GM18498 (cell line): Measurements from ENCODE around the gene IL4I1.

ENCODE experiments used
- ATAC-seq: cut with Tn5 transposase; IDR thresholded peaks from one replicate; pipeline ENCODE4 v1.9.1; 2021; ENCODE audit warnings: mild to moderate bottlenecking, moderate library complexity; ENCODE audit not compliant: unreplicated experiment

Gene IL4I1

DNA sequence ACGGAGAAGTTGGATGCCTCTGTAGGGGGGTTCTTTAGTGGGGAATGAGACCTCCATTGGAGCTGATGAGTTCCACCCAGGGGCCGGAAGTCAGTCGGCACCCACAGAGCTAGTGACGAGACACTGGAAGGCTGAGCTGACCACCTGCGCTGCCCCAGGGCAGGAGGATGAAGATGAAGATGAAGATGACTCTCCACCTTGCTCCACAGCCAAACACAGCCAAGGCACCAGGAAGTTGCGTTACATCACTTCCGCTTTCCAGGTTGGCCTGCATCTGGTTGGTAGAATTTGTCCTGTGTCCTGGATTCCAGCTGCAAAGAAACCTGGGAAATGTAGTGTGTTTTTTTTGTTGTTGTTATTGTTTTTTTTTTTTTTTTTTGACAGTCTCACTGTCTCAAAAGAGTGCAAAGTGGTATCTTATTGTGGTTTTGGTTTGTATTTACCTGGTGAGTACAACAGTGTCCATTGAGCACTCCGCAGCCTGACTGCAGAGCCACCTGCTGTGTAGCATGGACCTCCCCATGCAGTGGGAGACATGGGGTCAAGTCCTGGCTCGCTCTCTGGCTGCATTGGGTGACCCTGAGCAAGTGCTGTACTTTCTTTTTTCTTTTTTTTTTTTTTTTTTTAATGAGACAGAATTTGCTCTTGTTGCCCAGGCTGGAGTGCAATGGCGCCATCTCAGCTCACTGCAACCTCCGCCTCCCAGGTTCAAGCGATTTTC, 17.3 kb downstream of the IL4I1 start:
- ATAC-seq = no peak

DNA sequence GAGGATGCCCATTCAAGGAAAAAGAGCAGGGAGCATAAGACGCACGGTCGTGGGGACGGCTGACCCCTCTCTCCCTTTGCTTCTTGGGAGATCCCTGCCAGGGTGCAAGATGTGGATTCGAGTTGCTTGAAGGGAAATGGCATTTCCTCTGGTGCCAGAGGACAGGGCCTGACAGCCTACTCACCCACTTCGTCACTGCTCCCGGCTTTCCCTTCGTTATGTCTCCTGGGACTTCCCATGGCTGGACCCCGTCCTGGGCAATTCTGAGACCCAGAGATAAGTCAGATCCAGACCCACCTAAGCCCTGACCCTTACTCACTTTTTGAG, 18.0 kb downstream of the IL4I1 start:
- no peak for ATAC-seq

DNA sequence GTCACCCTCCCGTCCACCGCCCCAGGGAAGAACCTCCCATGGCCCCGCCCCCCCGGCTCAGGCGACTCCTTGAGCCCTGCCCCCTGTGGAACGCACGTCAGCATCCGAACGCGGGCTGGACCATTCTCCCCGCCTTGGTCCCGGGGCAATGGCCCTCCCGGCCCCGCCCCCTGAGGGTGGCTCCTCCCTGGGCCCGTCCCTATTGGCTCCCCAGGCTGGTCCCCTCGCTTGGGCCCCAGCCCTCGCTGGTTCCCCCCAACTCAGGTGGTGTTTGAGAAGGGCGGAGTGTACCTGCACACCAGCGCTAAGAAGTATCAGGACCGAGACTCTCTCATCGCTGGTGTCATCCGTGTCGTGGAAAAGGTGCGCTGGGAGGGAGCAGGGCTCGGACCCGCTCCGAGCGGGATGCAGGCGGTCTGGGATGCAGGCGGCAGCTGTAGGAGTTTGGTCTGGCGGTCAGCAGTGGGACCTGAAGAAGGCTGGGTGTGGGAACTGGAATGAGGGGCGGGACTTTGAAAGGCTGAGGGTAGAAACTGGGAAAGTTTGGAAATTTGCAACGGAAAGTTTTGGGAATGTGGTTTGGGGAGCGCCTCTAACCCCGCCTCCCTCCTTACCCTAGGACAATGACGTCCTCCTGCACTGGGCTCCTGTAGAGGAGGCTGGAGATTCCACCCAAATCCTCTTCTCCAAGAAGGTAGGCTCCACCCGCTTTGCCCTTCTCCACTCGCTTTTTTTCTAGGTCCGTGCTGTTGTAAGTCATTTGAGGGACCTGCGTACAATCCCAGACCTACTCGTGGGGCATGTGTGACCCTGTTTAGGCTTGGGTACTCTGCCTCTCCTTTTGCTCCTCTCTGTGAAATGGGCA, 18.6 kb downstream of the IL4I1 start:
- ATAC-seq = peak; percentile 50

DNA sequence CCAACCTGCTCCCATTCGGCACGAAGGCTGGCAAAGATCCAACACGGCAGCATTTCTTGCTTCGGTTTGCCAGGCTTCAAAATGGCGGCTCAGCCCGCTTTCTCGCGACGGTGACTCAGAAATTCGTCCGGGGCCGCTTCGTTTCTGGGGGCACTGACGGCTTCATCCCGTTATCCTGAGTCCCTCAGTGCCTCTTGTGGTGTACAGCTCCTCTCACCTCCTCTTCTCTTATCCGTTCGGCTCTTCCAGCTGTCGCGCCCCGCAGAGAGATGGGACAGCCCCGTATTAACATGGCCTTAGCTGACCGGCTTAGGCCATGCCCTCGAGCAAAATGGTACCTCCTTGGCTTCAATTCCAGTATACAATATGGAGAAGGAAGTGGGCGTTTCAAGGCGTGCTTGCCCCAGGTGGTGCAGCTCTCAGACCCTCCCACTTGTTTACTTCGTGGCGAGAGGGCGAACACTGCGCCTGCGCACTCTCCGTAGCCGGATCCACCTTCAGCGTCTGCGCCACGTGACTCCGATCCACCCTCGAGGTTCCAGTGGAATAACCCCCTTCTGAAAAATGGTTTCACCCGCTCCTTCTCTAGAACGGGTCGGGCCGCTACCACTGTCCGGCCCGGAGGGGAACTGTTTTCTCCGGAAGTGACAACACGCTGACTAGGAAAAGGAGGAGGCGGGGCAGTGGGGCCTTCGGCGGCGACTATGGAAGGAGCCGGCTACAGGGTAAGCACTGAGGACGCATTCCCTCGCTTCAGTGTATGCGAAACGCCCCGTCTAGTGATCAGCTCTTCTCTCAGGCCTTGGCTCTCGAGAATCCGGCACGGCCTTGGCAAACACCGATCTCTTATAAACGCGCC, 19.4 kb downstream of the IL4I1 start, which contains the start of the genes AKT1S1 and TBC1D17:
Gene AKT1S1 (minus strand): TSS at position 336 of the 859 bp plus-strand sequence. CDS start 4,060 bp downstream, outside the sequence.
Gene TBC1D17 (plus strand): TSS at position 683 of the 859 bp plus-strand sequence. CDS start 22 bp downstream, at position 705.
- peak; percentile 54 for ATAC-seq

DNA sequence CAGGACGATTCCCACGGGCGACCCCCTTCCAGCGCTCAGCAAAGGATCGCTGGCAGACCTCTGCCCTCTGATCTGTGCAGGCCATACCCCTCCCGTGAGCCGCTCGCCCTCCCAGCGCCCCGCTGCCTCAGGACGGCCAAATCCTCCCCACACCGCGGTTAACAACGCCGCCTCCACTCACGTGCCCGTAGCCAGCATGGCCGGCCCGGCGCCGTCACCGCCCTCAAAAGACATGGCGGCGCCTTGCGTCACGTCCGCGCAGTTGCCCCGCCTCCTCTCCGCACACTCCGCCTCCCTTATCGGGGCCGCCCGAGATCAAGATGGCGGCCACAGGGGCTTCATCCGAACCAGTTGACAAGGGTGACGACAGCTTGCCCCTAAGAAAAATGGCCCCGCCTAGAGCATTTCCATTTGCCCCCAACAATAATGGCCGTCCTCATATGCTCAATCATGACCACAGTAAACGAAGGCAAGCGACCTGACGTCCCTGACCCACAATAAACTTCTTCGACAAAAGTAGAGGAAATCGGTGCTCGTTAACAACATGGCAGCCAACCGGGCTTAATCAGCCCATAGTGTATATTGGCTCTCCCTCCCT, 20.2 kb downstream of the IL4I1 start:
- peak; percentile 46 for ATAC-seq

DNA sequence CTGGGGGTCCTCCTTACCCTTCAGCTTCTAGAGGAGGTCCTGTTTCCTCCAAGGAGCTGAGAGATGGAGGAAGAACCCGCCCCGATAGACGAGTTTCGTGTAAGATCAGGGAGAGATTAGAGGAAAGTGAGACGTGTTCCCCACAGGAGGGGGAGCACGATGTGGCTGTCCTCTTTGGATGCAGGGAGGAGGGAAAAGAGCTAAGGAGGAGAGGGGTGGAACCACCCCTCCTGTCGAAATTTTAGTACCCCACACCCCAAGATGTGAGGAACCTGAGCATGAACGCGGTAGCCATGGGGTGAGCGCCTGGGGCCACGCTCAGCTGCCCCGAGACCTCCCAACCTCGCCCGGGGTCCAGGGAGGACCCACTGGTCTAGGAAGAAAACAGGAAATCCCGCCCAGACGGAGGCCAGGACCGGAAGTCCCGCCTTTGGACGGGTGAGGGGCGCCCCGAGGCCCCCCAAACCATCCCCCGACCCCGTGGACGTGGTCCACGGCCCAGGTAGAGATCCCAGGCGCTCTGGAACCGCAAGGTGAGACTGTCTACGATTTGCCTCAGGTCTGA, 20.7 kb downstream of the IL4I1 start:
- no peak for ATAC-seq

DNA sequence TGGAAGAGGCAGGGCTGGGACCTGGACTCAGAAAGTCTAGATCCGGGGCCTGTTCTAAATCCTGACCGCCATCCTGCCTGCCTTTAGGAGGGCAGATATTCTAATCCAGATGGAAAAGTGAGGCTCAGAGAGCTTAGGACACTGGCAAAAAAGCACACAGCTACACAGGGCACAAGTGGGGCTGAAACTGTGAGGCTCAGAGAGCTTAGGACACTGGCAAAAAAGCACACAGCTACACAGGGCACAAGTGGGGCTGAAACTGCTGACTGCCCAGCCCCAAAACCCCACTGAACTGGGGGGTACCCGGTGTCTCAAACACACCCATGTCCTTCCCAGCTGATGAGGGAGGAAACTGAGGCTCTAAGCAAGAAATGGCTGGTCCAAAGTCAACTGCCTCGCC, 21.5 kb downstream of the IL4I1 start:
- ATAC-seq = no peak

DNA sequence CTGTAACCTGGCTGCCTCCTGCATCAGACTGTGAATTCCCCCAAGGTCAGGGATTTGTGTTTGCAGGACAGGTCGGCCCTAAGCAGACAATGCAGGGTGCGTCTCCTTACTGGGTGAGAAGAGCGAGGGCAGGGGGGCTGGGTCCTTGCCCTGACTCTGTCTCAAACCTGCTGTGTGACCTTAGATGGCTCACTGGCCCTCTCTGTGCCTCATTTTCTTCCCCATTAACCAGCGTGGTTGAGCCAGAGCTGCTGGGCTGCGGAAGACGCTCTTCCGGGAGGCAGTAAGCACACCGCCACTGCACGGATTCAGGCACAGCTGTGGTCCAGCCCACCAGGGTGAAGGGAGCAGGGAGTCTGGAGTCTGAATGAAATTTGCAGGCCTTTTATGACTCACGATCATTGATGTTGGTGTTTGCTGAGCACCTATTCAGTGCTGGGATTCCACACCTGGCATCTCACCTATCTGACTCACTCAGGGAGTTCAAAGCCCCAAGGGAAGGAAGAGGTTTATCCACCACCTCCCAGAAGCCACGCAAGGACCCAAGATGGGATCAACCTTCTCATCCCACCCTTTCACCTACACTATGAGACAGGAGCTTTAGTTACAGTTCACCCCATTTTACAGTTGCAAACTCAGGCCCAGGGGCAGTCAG, 22.1 kb downstream of the IL4I1 start:
- no peak for ATAC-seq

DNA sequence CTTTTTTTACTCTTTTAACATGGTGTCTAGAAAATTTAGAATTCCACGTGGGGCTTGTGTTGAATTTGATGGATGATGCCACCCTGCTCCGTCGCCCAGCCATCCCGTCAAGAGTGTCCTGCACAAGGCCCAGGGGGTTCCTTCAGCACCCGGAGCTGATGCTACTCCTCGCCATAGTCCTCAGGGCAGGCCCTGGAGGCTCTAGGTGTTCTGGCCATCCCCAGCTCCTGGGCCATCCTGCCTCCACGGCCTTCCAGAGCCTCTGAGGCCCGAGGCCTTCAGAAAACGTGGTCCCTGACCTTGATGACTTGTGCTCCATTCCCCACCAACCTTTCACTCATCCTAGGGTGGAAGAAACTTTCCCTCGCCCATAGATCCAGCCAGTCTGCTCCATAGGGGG, 22.9 kb downstream of the IL4I1 start:
- no peak for ATAC-seq

DNA sequence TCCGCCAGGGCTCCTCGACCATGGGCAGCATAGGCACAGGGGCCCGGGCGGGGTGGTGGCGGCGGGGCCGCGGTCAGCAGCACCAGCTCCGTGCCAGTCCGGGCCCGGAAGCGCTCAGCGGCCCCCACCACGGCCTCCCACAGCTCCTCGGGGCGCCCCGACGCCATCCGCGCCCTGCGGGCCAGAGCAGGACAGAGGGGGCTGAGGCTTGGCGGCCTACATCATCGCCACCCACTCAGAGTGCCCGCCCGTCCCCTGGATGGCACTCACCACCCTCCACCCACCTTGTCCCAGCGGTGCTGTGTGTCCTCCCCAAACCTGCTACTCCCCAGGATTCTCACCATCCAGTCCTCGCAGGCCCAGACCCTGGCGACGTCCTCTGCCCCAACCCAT, 23.6 kb downstream of the IL4I1 start:
- no peak for ATAC-seq

DNA sequence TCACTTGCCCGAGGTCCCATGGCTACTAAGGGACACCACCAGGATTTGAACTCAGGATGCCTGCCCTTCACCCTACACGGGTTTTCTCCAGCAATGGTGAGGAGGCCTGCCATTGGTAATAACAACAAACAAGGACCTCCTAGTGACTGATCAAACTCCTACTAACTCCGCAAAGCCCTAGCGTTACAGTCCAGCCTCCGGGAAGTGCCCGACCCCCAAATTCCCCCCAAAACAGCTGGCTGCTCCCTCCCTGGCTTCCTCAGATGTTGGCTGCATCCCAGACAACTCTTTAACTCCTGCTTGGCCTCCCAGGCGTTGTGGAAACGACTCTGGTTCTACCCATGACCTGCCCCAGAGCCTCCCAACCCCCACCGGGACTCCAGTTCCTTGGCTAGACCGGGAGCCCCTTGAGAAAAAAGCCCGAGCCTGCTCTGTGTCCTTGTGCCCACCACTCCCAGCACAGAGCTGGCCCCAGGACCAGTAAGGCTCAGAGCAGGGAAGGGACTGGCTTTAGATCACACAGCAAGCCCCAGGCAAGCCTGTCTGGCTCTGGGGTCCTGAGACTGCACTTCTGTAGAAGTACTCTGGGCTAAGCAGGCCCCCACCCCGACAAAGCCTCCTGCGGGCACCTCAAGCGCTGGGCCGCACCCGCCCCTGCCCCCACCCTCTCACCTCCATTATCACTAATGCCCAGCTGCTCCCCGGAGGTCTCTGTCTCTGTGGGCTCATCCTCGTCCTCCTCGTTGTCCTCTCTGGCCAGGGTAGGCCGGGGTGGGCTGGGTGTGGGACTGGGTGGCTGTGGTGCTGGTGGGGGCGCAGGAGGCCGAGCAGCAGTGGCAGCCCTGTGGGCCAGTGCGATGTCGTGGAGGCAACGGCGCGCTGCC, 24.2 kb downstream of the IL4I1 start:
- no peak for ATAC-seq

DNA sequence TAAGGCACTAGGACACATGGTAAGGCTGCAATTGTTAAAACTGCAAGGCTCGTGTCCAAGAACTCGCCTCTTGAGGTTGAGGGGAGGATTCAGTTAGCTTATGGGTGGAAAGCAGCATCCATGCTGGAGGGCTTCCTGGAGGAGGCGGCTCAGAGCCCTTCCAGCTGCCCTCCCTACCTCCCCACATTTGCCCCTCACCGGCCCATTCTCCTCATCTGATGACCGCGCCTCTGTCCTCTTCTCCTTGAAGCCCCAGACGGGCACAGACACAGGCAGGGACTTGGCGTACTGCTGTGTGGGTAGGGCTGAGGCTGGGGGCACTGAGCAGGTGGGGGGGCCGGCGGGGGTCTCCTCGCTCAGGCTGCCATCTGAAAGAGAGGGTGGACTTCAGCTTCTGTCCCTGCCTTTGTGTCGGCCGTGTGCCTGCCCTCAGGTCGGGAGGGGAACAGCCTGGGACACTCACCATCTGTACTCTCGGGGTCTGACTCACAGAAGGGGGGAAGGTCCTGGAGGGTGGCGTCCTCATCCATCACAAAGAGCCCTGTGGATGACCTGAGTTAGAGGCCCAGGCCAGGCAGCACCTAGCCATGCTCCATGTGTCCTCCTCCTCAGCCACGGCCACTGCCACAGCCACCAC, 25.2 kb downstream of the IL4I1 start:
- ATAC-seq = no peak

DNA sequence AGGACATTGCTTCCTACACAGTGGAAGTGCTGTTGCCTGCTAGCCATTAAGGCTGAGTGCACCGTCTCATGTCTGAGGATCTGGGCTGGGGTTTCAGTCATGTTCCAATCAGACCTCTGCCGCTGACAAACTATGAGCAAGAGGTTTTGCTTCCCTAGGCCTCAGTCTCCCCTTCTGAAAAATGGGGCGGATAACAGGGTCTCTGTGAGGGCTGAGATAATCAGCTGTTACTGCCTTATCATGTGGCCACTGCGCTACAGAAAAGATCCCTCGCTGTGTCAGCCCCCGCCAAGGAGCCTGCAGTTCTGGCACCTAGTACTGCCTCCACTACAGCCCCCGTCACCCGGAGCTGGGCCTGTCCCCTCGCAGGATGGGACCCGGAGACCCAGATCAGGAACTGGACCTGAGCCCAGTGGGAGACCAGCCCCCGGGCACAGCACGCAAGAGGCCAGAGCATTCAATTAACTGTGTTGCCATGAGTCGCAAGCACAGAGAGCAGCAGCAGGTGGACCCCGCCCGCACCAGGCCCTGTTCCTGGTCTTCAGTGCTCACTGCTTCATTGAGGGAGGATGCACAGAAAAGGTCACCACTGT, 26.3 kb downstream of the IL4I1 start:
- ATAC-seq = no peak

DNA sequence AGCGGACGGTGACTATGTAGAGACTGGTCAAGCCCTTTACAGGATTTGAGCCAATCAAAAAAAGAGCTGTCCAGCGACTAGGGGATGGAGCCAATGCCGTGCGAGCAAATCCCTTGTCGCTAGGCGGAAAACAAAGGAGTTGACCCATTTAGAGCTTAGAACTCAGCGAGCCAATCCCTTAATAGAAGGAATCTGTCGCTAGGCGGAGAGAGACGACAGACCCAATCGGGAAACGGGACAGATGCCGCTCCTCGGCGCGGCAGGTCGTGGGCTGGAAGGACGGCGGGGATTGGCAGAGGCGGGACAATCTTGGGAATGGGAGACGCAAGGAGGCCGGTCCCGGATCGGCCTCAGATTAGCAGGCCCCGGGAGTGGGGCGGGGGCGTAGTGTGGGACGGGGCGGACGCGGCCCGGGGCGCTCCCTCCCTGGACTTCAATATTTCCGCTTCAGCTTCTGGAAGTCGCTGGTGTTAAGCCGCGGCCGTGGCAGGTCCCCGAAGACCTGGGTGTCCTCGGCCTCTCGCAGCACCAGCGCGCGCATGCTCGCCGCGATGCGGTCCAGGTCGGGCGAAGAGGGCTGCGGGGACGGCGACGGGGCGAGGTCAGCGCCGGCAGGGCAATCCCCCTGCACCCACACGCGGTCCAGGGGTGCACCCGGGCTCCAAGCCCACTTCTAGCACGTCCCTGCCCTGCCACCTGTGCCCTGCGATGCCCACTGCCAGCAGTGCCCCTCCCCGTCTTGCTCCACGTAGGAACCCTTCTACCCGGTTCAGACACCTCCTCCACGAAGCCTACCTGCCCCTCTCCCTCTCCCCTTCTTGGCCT, 27.0 kb downstream of the IL4I1 start:
- peak; percentile 61 for ATAC-seq

DNA sequence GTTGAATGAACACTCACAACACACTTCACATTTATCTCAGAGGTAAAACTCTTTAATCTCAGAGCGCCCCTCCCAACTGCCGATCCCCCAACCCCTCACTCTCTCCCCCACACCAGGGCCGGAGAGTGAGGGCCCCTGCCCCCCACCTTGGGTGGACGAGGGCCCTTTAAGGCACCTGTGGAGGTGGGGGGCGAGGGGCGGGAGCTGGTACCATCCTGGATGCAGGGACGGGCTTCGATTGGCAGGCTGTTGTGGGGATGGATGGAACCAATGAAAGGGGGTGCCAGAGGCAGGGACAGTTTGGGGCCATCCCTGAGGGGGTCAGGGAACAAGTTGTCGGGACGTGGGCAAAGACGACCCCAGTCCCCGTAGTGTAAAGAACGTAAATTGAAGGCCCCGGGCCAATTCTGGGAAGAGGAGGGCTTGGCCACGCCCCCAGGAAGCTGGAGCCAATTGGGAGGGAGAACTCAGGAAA, 27.6 kb downstream of the IL4I1 start:
- peak; percentile 17 for ATAC-seq

DNA sequence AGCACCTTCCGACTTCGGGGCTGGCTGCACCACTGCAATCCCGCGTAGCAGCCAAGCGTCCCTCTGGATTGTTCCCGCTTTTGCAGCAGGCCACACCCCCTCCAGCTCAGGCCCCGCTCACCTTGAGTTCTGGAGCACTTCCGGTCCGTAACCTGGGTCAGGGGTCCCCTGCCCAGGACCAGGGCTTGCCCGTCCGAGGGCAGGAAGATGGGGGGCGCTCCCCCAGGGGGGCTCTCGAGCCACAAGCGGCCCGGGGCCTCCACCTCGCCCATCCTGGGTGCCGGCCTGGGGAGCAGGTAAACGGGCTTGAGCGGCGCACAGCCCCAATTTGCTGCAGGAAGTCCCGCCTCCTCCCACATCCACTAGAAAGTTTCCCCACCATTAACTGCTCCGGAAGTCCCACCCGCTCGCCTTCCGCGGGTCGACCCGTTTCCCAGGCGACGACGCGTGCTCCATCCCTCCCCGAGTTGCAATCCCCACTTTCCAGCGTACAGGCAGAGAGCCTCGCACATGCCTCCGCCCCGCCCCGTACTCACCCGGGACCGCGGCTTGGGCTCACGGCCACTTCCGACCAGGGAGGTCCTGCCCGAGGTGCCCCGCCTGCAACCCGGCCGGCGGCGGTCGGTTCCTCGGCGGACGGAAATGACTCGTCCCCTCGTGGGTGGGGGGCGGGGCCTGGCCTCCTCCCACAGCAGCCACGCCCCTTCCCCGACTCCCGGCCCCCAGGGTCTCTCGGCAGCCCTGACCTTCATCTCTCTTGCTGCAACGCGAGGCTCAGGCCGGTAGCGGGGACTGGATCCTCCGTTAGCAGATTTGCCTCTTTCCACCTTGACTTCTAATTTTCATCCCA, 29.5 kb downstream of the IL4I1 start, which contains the start of gene PNKP:
Gene PNKP (minus strand): TSS at position 644 of the 850 bp plus-strand sequence. CDS start 372 bp downstream, at position 272.
- ATAC-seq = peak; percentile 41
